Tibial nerve (tissue), 4 donors: ENCODE results near the gene DDX10. TPM values are rescaled to one million over a fixed set of nuclear protein-coding genes. Genes with fewer than 3 reads are reported as not detected.
"Not testable (repeated sequence)": the region's sequence is repeated elsewhere in the genome, so short reads cannot be mapped to it uniquely, and the experiment has no call there.

Source experiments
- DNase-seq, 2 donors: peaks; one replicate each; pipeline ENCODE4 v3.0.0-alpha.2; 2019; ENCODE audit warnings: low spot score in 2 of 2
- H3K27ac ChIP-seq, 4 donors: fragments of 200-600 bp; sonication (generic) in 3 of 4; one replicate each; pipeline ENCODE4 v1.5.1; 2017 to 2019; ENCODE audit warnings: mild to moderate bottlenecking in 1 of 4
- H3K27me3 ChIP-seq, 2 donors: fragments of 200-600 bp; sonication (generic) in 1 of 2; one replicate each; pipeline versions ENCODE4 v1.5.1 to v1.6.0; 2017 to 2019
- H3K36me3 ChIP-seq, 3 donors: fragments of 200-600 bp; sonication (generic); one replicate each; pipeline ENCODE4 v1.5.1; 2018 to 2019
- H3K4me1 ChIP-seq, 4 donors: fragments of 200-600 bp; sonication (generic) in 3 of 4; one replicate each; pipeline ENCODE4 v1.5.1; 2017 to 2019
- H3K4me3 ChIP-seq, 4 donors: fragments of 200-600 bp; sonication (generic) in 3 of 4; one replicate each; pipeline ENCODE4 v1.5.1; 2017 to 2019; ENCODE audit warnings: mild to moderate bottlenecking in 1 of 4, moderate library complexity in 1 of 4
- H3K9me3 ChIP-seq, 4 donors: fragments of 200-600 bp; sonication (generic) in 3 of 4; one replicate each; pipeline ENCODE4 v1.5.1; 2017 to 2019
- EP300 ChIP-seq, 2 donors: sonication (generic); formaldehyde crosslinking; IDR thresholded peaks; one replicate each; pipeline ENCODE4 v1.6.1; 2017; ENCODE audit warnings: antibody characterized with exemption in 2 of 2, mild to moderate bottlenecking in 1 of 2
- POLR2A ChIP-seq, 2 donors: fragments of 450-650 bp; IDR thresholded peaks; one replicate each; pipeline ENCODE4 v1.6.1; 2017; ENCODE audit warnings: antibody characterized with exemption in 2 of 2, mild to moderate bottlenecking in 2 of 2, moderate library complexity in 2 of 2
- WGBS, 2 donors: methylation state at CpG; one replicate each; pipeline ENCODE4 v1.1.5; 2018; 5-methylcytosine and 5-hydroxymethylcytosine counted together
- total RNA-seq, 4 donors: library from RNA; depleted of rRNA; stranded (reverse); fragments of >200 nt; gene quantifications; one replicate each; pipeline ENCODE4 v1.1.0, GENCODE V29; 2016
- TF ChIP-seq, protein P1 (sequence below), 5 experiments: fragments of 200-600 bp in 3 of 5; fragments of 450-650 bp in 2 of 5; sonication (generic) in 3 of 5; IDR thresholded peaks; one replicate each; pipeline ENCODE4 v1.5.1; 2016 to 2019; ENCODE audit warnings: antibody characterized with exemption in 5 of 5, mild to moderate bottlenecking in 3 of 5, moderate library complexity in 2 of 5

Gene DDX10
- total RNA-seq, 4 donors from 2014 or later: 23.1 to 94.7 (median 31.6) TPM

DNA sequence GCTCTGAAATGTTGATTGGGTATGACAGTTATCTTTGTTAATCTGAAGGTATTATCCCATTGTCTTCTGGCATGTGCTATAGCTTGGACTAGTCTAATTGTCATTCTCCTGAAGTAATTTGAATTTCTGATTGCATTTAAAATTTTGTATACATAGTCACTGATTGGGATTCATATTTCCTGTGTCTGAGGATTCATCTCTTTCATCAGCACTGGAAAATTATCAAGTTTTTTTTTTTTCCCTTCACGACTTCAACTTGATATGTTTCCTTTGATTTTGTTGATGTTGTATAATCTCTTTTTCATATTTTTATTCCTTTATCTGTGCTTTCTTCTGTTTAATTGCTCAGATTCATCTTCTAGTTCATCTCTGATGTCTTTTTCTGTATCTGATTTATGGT is 104.1 kb downstream of the DDX10 start:
- TF ChIP-seq EP300 (IDR thresholded peaks at IDR 0.05): no peak
- TF ChIP-seq, protein P1, sequence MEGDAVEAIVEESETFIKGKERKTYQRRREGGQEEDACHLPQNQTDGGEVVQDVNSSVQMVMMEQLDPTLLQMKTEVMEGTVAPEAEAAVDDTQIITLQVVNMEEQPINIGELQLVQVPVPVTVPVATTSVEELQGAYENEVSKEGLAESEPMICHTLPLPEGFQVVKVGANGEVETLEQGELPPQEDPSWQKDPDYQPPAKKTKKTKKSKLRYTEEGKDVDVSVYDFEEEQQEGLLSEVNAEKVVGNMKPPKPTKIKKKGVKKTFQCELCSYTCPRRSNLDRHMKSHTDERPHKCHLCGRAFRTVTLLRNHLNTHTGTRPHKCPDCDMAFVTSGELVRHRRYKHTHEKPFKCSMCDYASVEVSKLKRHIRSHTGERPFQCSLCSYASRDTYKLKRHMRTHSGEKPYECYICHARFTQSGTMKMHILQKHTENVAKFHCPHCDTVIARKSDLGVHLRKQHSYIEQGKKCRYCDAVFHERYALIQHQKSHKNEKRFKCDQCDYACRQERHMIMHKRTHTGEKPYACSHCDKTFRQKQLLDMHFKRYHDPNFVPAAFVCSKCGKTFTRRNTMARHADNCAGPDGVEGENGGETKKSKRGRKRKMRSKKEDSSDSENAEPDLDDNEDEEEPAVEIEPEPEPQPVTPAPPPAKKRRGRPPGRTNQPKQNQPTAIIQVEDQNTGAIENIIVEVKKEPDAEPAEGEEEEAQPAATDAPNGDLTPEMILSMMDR (IDR thresholded peaks at IDR 0.05): no peak
- TF ChIP-seq POLR2A (IDR thresholded peaks at IDR 0.05): no peak
- H3K27ac ChIP-seq: no peak overlapping the region
- no peak for DNase-seq
- peaks cover 0 to 8% (median 2%) of the 10 kb centered on the region in 4 donors for H3K9me3 ChIP-seq
- WGBS, 2 donors: 78 to 86% methylated on average over 1 of the region's 1 CpG
- no peaks in the 10 kb centered on the region for H3K4me1 ChIP-seq
- H3K27me3 ChIP-seq: no peaks in the 10 kb centered on the region
- peaks cover 0 to 6% (median 0%) of the 10 kb centered on the region in 3 donors for H3K36me3 ChIP-seq
- no peak overlapping the region for H3K4me3 ChIP-seq

GRCh38 chr11:108774037-108774730 is 109.3 kb downstream of the DDX10 start:
- 55 to 61% methylated on average over 5 of the region's 5 CpGs for WGBS, 2 donors
- H3K27me3 ChIP-seq: no peaks in the 10 kb centered on the region

GRCh38 chr11:108775324-108775723 is 110.5 kb downstream of the DDX10 start:
- no peak for DNase-seq
- Histone ChIP-seq H3K27me3 (no peaks in the 10 kb centered on the region), H3K36me3 (peaks cover 0 to 14% (median 0%) of the 10 kb centered on the region in 3 donors), H3K4me1 (no peaks in the 10 kb centered on the region), H3K27ac (no peak overlapping the region), H3K4me3 (no peak overlapping the region), H3K9me3 (no peaks in the 10 kb centered on the region)
- TF ChIP-seq POLR2A (IDR thresholded peaks at IDR 0.05): no peak
- TF ChIP-seq, protein P1 (IDR thresholded peaks at IDR 0.05): no peak
- TF ChIP-seq EP300 (IDR thresholded peaks at IDR 0.05): no peak
- WGBS, 2 donors: 92 to 93% methylated on average over 1 of the region's 1 CpG

More at GRCh38 chr11:108774037-108774730, 109.3 kb downstream of the DDX10 start:
- DNase-seq: no peak
- peaks cover 0 to 14% (median 0%) of the 10 kb centered on the region in 3 donors for H3K36me3 ChIP-seq
- TF ChIP-seq EP300 (IDR thresholded peaks at IDR 0.05) (no peak), POLR2A (IDR thresholded peaks at IDR 0.05) (no peak)
- TF ChIP-seq, protein P1 (IDR thresholded peaks at IDR 0.05): no peak
- no peaks in the 10 kb centered on the region for H3K4me1 ChIP-seq
- H3K27ac ChIP-seq: no peak overlapping the region
- H3K9me3 ChIP-seq: peaks cover 0 to 1% (median under 1%) of the 10 kb centered on the region in 4 donors
- H3K4me3 ChIP-seq: no peak overlapping the region

DNA sequence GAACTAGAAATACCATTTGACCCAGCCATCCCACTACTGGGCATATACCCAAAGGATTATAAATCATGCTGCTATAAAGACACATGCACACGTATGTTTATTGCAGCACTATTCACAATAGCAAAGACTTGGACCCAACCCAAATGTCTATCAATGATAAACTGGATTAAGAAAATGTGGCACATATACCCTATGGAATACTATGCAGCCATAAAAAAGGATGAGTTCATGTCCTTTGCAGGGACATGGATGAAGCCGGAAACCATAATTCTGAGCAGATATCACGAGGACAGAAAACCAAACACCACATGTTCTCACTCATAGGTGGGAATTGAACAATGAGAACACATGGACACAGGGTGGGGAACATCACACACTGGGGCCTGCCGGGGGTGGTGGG is 114.3 kb downstream of the DDX10 start:
- H3K9me3 ChIP-seq, H3K4me3 ChIP-seq, H3K36me3 ChIP-seq, H3K4me1 ChIP-seq, H3K27ac ChIP-seq, H3K27me3 ChIP-seq, DNase-seq: not testable (repeated sequence)
- WGBS, 2 donors: 93 to 98% methylated on average over 4 of the region's 4 CpGs

DNA sequence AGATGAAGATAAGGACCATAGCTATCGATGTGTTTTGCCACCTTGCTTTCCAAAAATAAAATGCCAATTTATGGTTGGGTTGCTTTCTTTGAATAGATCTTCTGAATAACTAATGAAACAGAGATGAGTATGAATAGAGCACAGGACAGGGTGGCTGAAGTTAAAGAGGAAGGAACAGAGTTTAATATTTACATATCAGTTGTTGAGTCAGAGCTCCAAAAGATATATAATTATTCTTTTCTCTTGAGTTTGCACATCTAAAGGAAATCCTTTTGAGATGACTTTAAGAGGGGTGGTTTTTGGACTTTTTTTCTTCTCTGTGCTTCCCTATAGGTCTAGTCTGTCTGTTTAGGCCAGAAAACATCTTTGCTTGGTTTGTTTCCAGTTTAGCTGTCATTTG is 115.2 kb downstream of the DDX10 start:
- no peak for DNase-seq
- Histone ChIP-seq H3K36me3 (peaks cover 0 to 8% (median 0%) of the 10 kb centered on the region in 3 donors), H3K9me3 (peaks cover 0 to 6% (median 0%) of the 10 kb centered on the region in 4 donors), H3K4me1 (peaks cover 0 to 6% (median 0%) of the 10 kb centered on the region in 4 donors), H3K27ac (no peak overlapping the region), H3K4me3 (no peak overlapping the region), H3K27me3 (no peaks in the 10 kb centered on the region)
- 91 to 98% methylated on average over 1 of the region's 1 CpG for WGBS, 2 donors
- TF ChIP-seq POLR2A (IDR thresholded peaks at IDR 0.05) (no peak), EP300 (IDR thresholded peaks at IDR 0.05) (no peak)
- TF ChIP-seq, protein P1 (IDR thresholded peaks at IDR 0.05): no peak
